Stomach (tissue), 4 donors: ENCODE data around the gene BMAL2.

Experiments
- CTCF ChIP-seq, 7 experiments: fragments of 450-650 bp in 4 of 7; fragments of 200-600 bp in 3 of 7; sonication (generic) in 3 of 7; IDR thresholded peaks; one replicate each; pipeline ENCODE4 v1.5.1; 2016 to 2019; ENCODE audit warnings: antibody characterized with exemption in 7 of 7, control low read depth in 2 of 7, mild to moderate bottlenecking in 1 of 7
- EP300 ChIP-seq: sonication (generic); formaldehyde crosslinking; IDR thresholded peaks from one replicate; pipeline ENCODE4 v1.6.1; 2017; ENCODE audit warnings: antibody characterized with exemption
- POLR2A ChIP-seq, 4 donors: fragments of 450-650 bp; IDR thresholded peaks; one replicate each; pipeline ENCODE4 v1.6.1; 2016; ENCODE audit warnings: antibody characterized with exemption in 4 of 4, control low read depth in 2 of 4, mild to moderate bottlenecking in 1 of 4, moderate library complexity in 1 of 4
- POLR2AphosphoS5 ChIP-seq, 3 donors: sonication (generic); formaldehyde crosslinking; IDR thresholded peaks; one replicate each; pipeline ENCODE4 v1.6.1; 2016; ENCODE audit warnings: antibody characterized with exemption in 3 of 3

DNA sequence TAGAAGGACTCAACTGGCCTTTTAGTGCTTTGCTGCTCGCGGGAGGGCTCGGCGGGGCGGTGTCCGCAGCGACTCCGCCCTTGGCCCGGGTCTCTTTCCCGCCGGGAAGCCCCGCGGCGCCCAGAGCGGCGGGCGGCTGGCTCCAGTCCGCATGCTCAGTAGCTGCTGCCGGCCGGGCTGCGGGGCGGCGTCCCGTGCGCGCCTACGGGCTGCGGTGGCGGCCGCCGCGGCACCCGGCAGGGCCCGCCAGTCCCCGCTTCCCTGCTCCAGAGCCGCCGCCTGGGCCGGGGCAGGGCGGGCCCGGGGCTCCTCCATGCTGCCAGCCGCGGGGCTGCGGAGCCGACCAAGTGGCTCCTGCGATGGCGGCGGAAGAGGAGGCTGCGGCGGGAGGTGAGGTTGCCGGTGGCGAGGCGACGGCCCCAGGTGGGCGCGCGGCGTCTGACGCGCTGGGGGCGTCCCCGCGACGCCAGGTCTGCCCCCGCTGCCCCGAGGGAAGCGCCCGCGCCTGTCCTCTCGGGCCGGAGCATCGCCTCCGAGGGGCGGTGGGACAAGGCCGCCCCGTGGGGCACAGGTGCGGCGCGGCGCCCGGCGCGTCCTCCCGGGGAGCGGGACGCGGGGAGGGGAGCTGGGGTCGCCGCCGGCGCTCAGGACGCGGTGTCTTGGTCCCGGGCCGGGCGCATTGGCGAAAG lies at the start of gene BMAL2:
- TF ChIP-seq CTCF (IDR thresholded peaks at IDR 0.05) (no peak), EP300 (no peak), POLR2A (IDR thresholded peaks at IDR 0.05) (no peak), POLR2AphosphoS5 (IDR thresholded peaks at IDR 0.05) (peak in 1 of 3 donors; percentile 32)
